Measurements from ENCODE around the gene DST.

DNA sequence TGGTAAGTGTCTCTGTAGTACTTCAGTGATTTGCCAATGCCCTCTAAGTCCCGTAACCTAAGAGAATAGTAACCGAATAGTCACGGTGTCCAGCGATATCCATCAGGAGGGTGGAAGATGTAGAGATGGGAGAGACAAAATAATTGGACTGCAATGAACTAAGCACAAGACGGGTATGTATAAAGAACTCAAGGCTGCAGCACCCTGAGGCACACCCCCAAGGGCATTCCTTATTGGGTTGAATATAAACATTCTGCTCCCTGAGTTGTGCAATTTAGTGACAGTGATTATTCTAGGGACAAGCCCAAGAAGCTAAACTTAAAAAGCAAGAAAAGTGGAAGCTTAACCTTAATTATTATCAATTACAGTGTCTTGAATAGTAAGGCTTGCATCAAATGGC is 14.6 kb downstream of the DST start:
- TF ChIP-seq, protein P1, sequence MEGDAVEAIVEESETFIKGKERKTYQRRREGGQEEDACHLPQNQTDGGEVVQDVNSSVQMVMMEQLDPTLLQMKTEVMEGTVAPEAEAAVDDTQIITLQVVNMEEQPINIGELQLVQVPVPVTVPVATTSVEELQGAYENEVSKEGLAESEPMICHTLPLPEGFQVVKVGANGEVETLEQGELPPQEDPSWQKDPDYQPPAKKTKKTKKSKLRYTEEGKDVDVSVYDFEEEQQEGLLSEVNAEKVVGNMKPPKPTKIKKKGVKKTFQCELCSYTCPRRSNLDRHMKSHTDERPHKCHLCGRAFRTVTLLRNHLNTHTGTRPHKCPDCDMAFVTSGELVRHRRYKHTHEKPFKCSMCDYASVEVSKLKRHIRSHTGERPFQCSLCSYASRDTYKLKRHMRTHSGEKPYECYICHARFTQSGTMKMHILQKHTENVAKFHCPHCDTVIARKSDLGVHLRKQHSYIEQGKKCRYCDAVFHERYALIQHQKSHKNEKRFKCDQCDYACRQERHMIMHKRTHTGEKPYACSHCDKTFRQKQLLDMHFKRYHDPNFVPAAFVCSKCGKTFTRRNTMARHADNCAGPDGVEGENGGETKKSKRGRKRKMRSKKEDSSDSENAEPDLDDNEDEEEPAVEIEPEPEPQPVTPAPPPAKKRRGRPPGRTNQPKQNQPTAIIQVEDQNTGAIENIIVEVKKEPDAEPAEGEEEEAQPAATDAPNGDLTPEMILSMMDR (conservative IDR thresholded peaks at IDR 0.05 in 1 of 2, IDR thresholded peaks at IDR 0.05 in 1 of 2; ENCODE audit: low read depth in 1 of 2, low read length in 2 of 2): no peak
- TF ChIP-seq EZH2 (IDR thresholded peaks at IDR 0.05; ENCODE audit: low read length, missing control alignments): no peak
